K562 (cell line): Measurements from ENCODE around the gene CHST14.

ENCODE experiments used
- HCFC1 ChIP-seq: IDR thresholded peaks from 2 replicates; pipeline ENCODE4 v1.6.1; 2012; ENCODE audit warnings: low read depth, low read length, improper control_type of control experiment
- MYNN ChIP-seq, 2 experiments: sonication (generic); formaldehyde crosslinking in 1 of 2; IDR thresholded peaks; 2 replicates each; pipeline versions ENCODE4 v1.5.0 to v1.6.1; 2016 to 2020; ENCODE audit warnings: antibody characterized with exemption in 1 of 2, missing genetic modification reagents in 1 of 2
- NRF1 ChIP-seq, 2 experiments: fragments of 450-650 bp; IDR thresholded peaks in 1 of 2; conservative IDR thresholded peaks in 1 of 2; 2 replicates each; pipeline ENCODE4 v1.6.1; 2014; ENCODE audit warnings: mild to moderate bottlenecking in 2 of 2
- POLR2A ChIP-seq: fragments of 450-650 bp; conservative IDR thresholded peaks from 2 replicates; pipeline ENCODE4 v1.6.1; 2016
- TCF7 ChIP-seq: sonication (generic); IDR thresholded peaks from 2 replicates; pipeline ENCODE4 v1.6.1; 2016; ENCODE audit warnings: antibody characterized with exemption, borderline replicate concordance
- TEAD4 ChIP-seq, 2 experiments: sonication (generic) in 1 of 2; formaldehyde crosslinking in 1 of 2; IDR thresholded peaks; 2 replicates each; pipeline versions ENCODE4 v1.6.1 to v1.8.0; 2012 to 2022; ENCODE audit warnings: borderline replicate concordance in 1 of 2, inconsistent platforms in 1 of 2, low read length in 1 of 2, mild to moderate bottlenecking in 1 of 2, missing genetic modification reagents in 1 of 2
- ZNF140 ChIP-seq: fragments of 250-450 bp; sonication (Bioruptor Pico); IDR thresholded peaks from 2 replicates; pipeline ENCODE4 v1.8.0; 2021; ENCODE audit warnings: moderate library complexity, mild to moderate bottlenecking, inconsistent platforms
- TF ChIP-seq, protein P1 (sequence below), 3 experiments: IDR thresholded peaks in 2 of 3; conservative IDR thresholded peaks in 1 of 3; 2 replicates each; pipeline ENCODE4 v1.5.1; 2011 to 2012; ENCODE audit warnings: low read length in 3 of 3, mild to moderate bottlenecking in 3 of 3, control low read depth in 2 of 3, improper control_type of control experiment in 1 of 3, inconsistent platforms in 1 of 3, low read depth in 1 of 3, mixed read lengths in 1 of 3, moderate library complexity in 1 of 3; ENCODE audit not compliant: insufficient read depth in 2 of 3
- TF ChIP-seq, protein P2 (sequence below): fragments of 450-650 bp; formaldehyde crosslinking; IDR thresholded peaks from 2 replicates; pipeline ENCODE4 v1.4.0; 2022; ENCODE audit warnings: missing genetic modification characterization
- TF ChIP-seq, protein P3 (sequence below), 2 experiments: fragments of 450-650 bp; formaldehyde crosslinking in 1 of 2; IDR thresholded peaks; 2 replicates each; pipeline versions ENCODE4 v1.4.0 to v1.6.1; 2014 to 2020; ENCODE audit warnings: mild to moderate bottlenecking in 2 of 2, borderline replicate concordance in 1 of 2, low read depth in 1 of 2

DNA sequence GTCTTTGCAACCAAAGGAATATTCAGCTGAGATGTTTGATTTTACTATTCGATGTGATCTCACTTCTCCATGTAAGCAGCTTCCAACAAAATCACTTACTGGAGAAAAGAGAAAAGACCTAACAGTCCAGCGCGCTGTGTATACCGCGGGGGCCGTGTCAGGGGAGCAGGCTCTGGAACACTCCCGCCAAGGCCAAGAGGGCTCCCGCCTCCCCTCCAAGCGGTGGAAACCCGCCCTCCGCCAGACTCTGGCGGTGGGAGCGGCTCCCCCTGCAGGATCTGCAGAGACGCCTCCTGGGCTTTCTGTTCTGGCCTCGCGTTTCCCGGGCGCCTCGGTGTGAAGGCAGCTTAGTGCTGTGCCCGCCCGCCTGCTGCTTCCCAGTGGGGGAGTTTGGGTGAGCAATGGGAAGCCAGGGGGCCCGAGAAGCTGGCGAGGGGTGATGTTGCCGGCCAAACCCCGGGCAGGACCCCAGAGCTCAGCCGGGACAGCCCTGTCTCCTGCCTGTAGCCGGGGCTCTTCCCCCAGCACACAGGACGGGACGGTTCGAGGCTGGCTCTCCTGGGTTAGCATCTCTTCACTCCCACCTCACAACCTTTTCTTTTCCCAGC lies 36.3 kb downstream of the CHST14 start:
- no peak for TF ChIP-seq TCF7
- peak; percentile 42; the same call in 1 of the 2 replicates for TF ChIP-seq HCFC1
- TF ChIP-seq, protein P1, sequence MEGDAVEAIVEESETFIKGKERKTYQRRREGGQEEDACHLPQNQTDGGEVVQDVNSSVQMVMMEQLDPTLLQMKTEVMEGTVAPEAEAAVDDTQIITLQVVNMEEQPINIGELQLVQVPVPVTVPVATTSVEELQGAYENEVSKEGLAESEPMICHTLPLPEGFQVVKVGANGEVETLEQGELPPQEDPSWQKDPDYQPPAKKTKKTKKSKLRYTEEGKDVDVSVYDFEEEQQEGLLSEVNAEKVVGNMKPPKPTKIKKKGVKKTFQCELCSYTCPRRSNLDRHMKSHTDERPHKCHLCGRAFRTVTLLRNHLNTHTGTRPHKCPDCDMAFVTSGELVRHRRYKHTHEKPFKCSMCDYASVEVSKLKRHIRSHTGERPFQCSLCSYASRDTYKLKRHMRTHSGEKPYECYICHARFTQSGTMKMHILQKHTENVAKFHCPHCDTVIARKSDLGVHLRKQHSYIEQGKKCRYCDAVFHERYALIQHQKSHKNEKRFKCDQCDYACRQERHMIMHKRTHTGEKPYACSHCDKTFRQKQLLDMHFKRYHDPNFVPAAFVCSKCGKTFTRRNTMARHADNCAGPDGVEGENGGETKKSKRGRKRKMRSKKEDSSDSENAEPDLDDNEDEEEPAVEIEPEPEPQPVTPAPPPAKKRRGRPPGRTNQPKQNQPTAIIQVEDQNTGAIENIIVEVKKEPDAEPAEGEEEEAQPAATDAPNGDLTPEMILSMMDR (IDR thresholded peaks at IDR 0.05 in 2 of 3, conservative IDR thresholded peaks at IDR 0.05 in 1 of 3; ENCODE audit: insufficient read depth in 2 of 3, low read depth in 1 of 3, low read length in 3 of 3), result peak; percentile 81 to 94 (median 89)
- peak; percentile 57; the same call in 1 of the 2 replicates for TF ChIP-seq MYNN (IDR thresholded peaks at IDR 0.05)
- TF ChIP-seq MYNN (CRISPR knock-in tag; IDR thresholded peaks at IDR 0.05), result no peak
- TF ChIP-seq, protein P2, sequence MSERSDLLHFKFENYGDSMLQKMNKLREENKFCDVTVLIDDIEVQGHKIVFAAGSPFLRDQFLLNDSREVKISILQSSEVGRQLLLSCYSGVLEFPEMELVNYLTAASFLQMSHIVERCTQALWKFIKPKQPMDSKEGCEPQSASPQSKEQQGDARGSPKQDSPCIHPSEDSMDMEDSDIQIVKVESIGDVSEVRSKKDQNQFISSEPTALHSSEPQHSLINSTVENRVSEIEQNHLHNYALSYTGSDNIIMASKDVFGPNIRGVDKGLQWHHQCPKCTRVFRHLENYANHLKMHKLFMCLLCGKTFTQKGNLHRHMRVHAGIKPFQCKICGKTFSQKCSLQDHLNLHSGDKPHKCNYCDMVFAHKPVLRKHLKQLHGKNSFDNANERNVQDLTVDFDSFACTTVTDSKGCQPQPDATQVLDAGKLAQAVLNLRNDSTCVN (CRISPR knock-in tag), result no peak
- peak in 1 of 2 experiments; percentile 33; a peak in 1 of 4 replicates for TF ChIP-seq NRF1 (conservative IDR thresholded peaks at IDR 0.05 in 1 of 2, IDR thresholded peaks at IDR 0.05 in 1 of 2)
- TF ChIP-seq ZNF140 (CRISPR knock-in tag), result no peak
- peak; percentile 49 for TF ChIP-seq POLR2A
- TF ChIP-seq, protein P3, sequence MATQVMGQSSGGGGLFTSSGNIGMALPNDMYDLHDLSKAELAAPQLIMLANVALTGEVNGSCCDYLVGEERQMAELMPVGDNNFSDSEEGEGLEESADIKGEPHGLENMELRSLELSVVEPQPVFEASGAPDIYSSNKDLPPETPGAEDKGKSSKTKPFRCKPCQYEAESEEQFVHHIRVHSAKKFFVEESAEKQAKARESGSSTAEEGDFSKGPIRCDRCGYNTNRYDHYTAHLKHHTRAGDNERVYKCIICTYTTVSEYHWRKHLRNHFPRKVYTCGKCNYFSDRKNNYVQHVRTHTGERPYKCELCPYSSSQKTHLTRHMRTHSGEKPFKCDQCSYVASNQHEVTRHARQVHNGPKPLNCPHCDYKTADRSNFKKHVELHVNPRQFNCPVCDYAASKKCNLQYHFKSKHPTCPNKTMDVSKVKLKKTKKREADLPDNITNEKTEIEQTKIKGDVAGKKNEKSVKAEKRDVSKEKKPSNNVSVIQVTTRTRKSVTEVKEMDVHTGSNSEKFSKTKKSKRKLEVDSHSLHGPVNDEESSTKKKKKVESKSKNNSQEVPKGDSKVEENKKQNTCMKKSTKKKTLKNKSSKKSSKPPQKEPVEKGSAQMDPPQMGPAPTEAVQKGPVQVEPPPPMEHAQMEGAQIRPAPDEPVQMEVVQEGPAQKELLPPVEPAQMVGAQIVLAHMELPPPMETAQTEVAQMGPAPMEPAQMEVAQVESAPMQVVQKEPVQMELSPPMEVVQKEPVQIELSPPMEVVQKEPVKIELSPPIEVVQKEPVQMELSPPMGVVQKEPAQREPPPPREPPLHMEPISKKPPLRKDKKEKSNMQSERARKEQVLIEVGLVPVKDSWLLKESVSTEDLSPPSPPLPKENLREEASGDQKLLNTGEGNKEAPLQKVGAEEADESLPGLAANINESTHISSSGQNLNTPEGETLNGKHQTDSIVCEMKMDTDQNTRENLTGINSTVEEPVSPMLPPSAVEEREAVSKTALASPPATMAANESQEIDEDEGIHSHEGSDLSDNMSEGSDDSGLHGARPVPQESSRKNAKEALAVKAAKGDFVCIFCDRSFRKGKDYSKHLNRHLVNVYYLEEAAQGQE (IDR thresholded peaks at IDR 0.05; ENCODE audit: borderline replicate concordance), result peak; percentile 78; the same call in 1 of the 2 replicates
- TF ChIP-seq, protein P3 (CRISPR knock-in tag; IDR thresholded peaks at IDR 0.05; ENCODE audit: low read depth), result peak; percentile 49; the same call in 1 of the 2 replicates
- TF ChIP-seq TEAD4 (IDR thresholded peaks at IDR 0.05; ENCODE audit: low read length), result no peak
- TF ChIP-seq TEAD4 (CRISPR knock-in tag; IDR thresholded peaks at IDR 0.05; ENCODE audit: borderline replicate concordance), result no peak
